ACHN (cell line): ENCODE results near the gene DNASE1L3.
"Not testable (repeated sequence)": the region's sequence is repeated elsewhere in the genome, so short reads cannot be mapped to it uniquely, and the experiment has no call there.

ENCODE experiments used
- DNase-seq: peaks from one replicate; pipeline ENCODE4 v3.0.0-alpha.2; 2015
- in situ Hi-C: cut with HindIII; loops from 2 replicates; pipeline ENCODE4 v1.10.0; 2017; ENCODE audit warnings: low sequenced_read_pairs, low pct_ligation_motif_present, low pct_unique_long_range_greater_than_20kb

Gene DNASE1L3, protein sequence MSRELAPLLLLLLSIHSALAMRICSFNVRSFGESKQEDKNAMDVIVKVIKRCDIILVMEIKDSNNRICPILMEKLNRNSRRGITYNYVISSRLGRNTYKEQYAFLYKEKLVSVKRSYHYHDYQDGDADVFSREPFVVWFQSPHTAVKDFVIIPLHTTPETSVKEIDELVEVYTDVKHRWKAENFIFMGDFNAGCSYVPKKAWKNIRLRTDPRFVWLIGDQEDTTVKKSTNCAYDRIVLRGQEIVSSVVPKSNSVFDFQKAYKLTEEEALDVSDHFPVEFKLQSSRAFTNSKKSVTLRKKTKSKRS

DNA sequence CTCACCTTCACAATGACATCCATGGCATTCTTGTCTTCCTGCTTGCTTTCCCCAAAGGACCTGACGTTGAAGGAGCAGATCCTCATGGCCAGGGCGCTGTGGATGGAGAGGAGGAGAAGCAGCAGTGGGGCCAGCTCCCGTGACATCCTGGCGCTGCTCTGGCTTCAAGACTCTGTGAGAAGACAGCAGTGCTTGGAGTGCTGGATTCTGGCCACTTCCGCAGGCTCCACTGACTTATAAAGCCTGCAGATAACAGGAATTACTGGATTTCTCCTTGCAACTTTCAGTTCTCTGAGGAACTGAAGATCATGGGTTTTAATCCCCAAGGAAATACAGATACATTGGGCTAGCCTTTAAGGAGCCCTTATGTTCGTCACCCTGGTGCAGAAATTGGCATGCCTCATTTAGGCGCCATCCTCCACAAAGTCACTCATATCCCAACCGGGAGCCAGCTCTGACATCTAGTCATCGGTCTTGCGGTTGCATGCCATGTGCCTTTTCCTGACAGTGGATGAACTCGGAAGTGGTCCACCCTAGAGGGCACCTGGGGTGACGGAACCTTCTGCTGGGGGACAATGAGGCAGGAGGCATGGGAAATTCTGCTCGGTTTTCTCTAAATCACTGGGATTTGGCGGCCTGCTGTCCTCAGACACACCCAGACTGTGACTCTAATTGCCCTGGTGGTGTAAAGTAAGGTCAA is at the start of gene DNASE1L3:
Gene DNASE1L3, minus strand, starts transcription at position 212 of the 700 bp plus-strand sequence. Its CDS starts 66 bp downstream, at position 146.
- no peak for DNase-seq
- in situ Hi-C loops, result no loop called here

DNA sequence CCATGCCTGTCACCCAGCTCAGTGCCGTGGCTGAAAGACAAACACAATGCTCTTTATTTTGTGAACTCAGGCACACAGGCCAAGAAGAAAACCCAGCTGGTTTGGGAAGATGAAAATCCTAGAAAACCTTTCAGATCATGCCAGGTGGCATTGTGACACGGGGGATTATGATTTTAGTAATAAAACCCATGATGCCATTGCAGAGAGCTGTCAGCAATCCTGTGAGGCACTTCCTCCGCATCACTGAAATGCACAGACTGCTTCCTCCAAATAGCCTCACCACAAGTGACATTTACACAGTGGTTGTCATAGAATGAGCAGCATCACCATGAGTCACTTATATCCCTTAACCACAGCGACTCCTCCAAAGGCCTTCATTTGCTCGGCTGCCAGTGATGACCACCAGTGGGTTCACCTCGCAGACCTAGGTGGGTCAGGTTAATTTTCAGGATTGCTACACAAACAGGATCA is 49.5 kb upstream of the DNASE1L3 start:
- in situ Hi-C loops, result no loop called here
- peak; percentile 52 for DNase-seq

DNA sequence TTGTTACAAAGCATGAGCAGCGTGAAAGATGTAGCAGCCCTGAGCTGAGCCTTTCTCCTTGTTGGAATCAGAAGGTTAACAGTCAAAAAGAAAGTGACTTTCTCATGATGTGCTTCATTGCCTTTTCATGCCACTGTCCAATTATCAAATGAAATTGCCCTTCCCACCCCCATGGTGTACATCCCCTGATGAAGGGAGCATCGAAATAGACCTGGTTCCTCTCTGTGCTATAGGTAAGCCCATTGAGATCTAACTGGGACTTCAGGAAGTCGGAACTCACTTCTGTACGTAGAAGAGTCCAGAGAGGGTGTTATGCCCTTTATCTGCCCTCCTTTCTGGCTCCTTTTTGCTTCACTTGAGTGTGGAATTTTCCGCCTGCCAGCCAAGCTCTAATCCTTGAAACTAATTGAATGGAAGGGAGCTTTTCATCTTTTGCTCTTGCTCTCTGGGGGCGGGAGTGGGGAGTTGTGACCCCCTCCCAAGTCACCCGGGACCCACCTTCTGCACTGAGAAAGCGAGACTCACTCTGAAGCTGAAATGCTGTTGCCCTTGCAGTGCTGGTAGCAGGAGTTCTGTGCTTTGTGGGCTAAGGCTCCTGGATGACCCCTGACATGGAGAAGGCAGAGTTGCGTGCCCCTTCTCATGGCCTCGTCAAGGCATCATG is 47.8 kb upstream of the DNASE1L3 start:
- DNase-seq, result no peak
- in situ Hi-C loops, result no loop called here

GRCh38 chr3:58256511-58256910 is 45.7 kb upstream of the DNASE1L3 start:
- in situ Hi-C loops, result no loop called here

GRCh38 chr3:58256061-58256460 is 45.3 kb upstream of the DNASE1L3 start:
- in situ Hi-C loops, result no loop called here
- no peak for DNase-seq

More at GRCh38 chr3:58256511-58256910, 45.7 kb upstream of the DNASE1L3 start:
- DNase-seq, result no peak

GRCh38 chr3:58254144-58254543 is 43.4 kb upstream of the DNASE1L3 start:
- DNase-seq, result no peak
- in situ Hi-C loops, result no loop called here

GRCh38 chr3:58251631-58252035 is 40.9 kb upstream of the DNASE1L3 start:
- DNase-seq, result no peak
- in situ Hi-C loops, result no loop called here

DNA sequence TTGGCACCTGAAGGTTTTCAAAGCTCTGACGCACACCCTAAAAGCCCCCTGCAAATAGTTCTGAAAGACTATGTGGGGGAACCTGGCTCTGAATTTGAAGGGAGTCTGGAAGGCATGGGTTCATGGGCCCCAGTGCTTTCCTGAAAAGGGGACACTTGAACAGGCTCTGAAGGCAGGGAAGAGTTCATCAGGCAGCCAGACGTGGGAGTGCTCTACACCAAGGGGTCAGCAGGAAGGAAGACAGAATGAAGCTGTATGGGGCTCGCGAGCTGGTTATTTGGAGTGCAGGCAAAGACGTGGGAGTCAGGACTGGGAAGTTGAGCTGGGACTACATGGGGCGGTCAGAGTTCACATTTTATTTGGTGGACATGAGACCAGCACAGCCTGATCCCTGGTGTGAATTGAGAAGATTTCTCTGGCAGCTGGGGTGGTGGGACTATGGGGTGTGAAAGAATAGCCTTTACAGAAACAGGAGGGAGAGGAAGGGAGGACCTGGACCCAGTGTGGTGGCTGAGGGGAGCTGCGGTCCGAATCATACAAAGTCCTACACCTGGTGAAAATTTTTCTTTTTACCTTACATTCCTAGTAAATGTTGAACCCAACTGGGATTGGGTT is 39.4 kb upstream of the DNASE1L3 start:
- DNase-seq, result no peak
- in situ Hi-C loops, result no loop called here

- DNase-seq, result no peak
- in situ Hi-C loops, result no loop called here
Observed at GRCh38 chr3:58249358-58250092, 38.8 kb upstream of the DNASE1L3 start.

DNA sequence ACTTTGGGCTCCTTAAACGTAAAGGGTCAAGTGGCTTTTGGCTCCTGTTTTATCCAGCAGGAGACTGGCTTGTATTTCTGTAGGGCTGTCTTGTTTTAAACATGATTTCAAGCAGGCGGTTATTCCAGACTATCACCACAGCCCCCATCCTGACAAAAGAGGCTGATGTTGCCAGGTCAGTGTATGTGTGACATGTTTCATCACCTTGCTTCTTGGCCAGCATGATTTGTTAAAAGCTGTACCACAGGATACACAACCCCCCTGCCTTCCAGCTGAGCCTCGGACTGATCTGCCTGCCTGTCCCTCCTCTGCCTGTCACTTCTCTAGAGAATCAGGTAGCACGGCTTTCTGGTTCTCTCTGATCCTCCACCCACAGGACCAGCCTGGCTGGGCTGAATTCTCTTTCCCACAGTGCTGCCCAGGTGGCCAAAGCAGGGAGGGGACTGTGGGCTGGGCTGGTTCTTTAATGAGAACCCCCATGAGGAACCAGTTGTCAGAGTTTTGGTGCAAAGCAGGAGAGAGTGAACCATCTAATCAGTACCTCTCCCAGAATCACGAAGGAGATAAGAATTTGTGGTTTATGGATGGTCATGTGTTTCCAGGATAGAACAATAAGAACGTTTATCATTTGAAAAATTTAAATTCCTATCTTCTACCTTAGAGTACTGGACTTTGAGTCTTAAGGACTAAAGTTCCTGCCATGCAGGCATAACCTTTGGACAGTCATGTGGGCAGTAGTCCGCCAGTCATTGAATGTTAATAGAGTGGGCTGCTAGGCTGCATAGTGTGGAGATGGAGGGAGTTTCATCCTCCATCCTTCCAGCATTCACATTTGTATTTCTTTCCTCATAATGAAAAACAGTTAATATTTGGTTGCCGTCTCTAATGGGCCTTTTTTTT is 35.6 kb upstream of the DNASE1L3 start:
- in situ Hi-C loops, result no loop called here
- DNase-seq, result no peak

DNA sequence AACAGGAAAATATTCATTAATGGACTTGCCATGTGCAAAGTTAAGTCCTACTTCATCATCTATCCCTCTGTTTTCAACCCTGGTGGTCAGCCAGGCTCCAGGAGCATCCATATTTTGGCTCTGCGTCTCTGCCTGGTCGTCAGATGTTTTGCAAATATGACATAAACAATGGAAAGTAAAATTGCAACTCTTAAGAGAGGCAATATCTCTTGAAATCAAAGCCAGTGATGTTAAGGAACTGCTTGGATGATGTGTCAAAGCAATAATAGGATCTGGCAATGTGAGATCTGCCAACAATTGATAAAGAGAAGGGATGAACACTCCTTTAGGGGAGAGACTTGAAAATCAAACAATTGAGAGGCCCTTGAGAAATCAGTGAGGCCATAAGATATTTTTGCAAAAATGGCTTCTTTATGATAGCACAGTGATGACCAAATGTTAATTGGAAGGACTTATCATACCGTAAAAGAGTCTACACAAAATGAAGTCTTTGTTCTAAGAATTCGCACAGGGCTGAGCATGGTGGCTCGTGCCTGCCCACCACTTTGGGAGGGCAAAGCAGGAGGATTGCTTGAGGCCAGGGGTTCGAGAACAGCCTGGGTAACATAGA is 33.3 kb upstream of the DNASE1L3 start:
- DNase-seq, result no peak
- in situ Hi-C loops, result no loop called here

DNA sequence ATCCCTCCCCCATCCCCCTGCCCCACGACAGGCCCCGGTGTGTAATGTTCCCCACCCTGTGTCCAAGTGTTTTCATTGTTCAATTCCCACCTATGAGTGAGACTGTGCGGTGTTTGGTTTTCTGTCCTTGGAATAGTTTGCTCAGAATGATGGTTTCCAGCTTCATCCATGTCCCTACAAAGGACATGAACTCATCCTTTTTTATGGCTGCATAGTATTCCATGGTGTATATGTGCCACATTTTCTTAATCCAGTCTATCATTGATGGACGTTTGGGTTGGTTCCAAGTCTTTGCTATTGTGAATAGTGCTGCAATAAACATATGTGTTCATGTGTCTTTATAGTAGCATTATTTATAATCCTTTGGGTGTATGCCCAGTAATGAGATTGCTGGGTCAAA is 32.1 kb upstream of the DNASE1L3 start:
- in situ Hi-C loops, DNase-seq: not testable (repeated sequence)

GRCh38 chr3:58242340-58242739 is 31.6 kb upstream of the DNASE1L3 start:
- no peak for DNase-seq
- in situ Hi-C loops, result no loop called here

GRCh38 chr3:58241306-58242044 is 30.7 kb upstream of the DNASE1L3 start:
- in situ Hi-C loops, result no loop called here
- DNase-seq, result no peak

- no peak for DNase-seq
- in situ Hi-C loops, result no loop called here
Observed at GRCh38 chr3:58238830-58239229, 28.1 kb upstream of the DNASE1L3 start.

GRCh38 chr3:58237941-58238681 is 27.3 kb upstream of the DNASE1L3 start:
- DNase-seq, result peak; percentile 39
- in situ Hi-C loops, result no loop called here
